Fibroblast of lung (primary cell): ENCODE results near the gene PHIP. TPM values are rescaled to one million over a fixed set of nuclear protein-coding genes. Genes with fewer than 3 reads are reported as not detected.
"Not testable (repeated sequence)": the region's sequence is repeated elsewhere in the genome, so short reads cannot be mapped to it uniquely, and the experiment has no call there.

Source experiments
- DNase-seq, 2 donors: peaks; one replicate each; pipeline versions ENCODE4 v3.0.0 to v3.0.0-alpha.2; 2010; ENCODE audit warnings: low read depth in 2 of 2
- H2AFZ ChIP-seq: 2 replicates; pipeline ENCODE4 v1.5.1; 2012; ENCODE audit warnings: low read length, control low read depth, inconsistent platforms
- H3K27ac ChIP-seq: 2 replicates; pipeline ENCODE4 v1.5.1; 2011; ENCODE audit warnings: low read length, control low read depth; ENCODE audit not compliant: insufficient read depth
- H3K27me3 ChIP-seq: 2 replicates; pipeline ENCODE4 v1.5.1; 2011; ENCODE audit warnings: mild to moderate bottlenecking, low read length; ENCODE audit not compliant: control insufficient read depth, insufficient read depth
- H3K36me3 ChIP-seq: 2 replicates; pipeline ENCODE4 v1.5.1; 2011; ENCODE audit warnings: low read length; ENCODE audit not compliant: control insufficient read depth, insufficient read depth
- H3K4me1 ChIP-seq: 2 replicates; pipeline ENCODE4 v1.5.1; 2011; ENCODE audit warnings: low read length; ENCODE audit not compliant: control insufficient read depth, insufficient read depth; ENCODE audit errors: extremely low read depth
- H3K4me2 ChIP-seq: 2 replicates; pipeline ENCODE4 v1.5.1; 2011; ENCODE audit warnings: low read length, control low read depth; ENCODE audit not compliant: insufficient read depth; ENCODE audit errors: extremely low read depth
- H3K4me3 ChIP-seq, 4 experiments: fragments of 200-600 bp in 1 of 4; sonication (generic) in 1 of 4; replicated peaks in 1 of 4; 2 replicates each; pipeline ENCODE4 v1.5.1; 2011 to 2016; ENCODE audit warnings: low read length in 4 of 4, low read depth in 3 of 4, mild to moderate bottlenecking in 3 of 4, control low read depth in 2 of 4, inconsistent platforms in 1 of 4, mixed read lengths in 1 of 4; ENCODE audit not compliant: insufficient read depth in 1 of 4; ENCODE audit errors: control extremely low read depth in 1 of 4
- H3K79me2 ChIP-seq: 2 replicates; pipeline ENCODE4 v1.5.1; 2012; ENCODE audit warnings: mild to moderate bottlenecking, low read length, inconsistent platforms; ENCODE audit not compliant: control insufficient read depth, insufficient read depth
- H3K9ac ChIP-seq: 2 replicates; pipeline ENCODE4 v1.5.1; 2011; ENCODE audit warnings: mild to moderate bottlenecking, low read length, control low read depth; ENCODE audit not compliant: insufficient read depth
- H3K9me3 ChIP-seq: 2 replicates; pipeline ENCODE4 v1.5.1; 2012; ENCODE audit warnings: low read depth, low read length; ENCODE audit not compliant: control insufficient read depth, insufficient read depth
- H4K20me1 ChIP-seq: 2 replicates; pipeline ENCODE4 v1.5.1; 2011; ENCODE audit warnings: low read length; ENCODE audit not compliant: control insufficient read depth, insufficient read depth; ENCODE audit errors: extremely low read depth
- EZH2 ChIP-seq: IDR thresholded peaks from 2 replicates; pipeline ENCODE4 v1.5.1; 2012; ENCODE audit warnings: low read length, control low read depth, mild to moderate bottlenecking; ENCODE audit errors: missing control alignments
- polyA plus RNA-seq, 2 donors: library from polyadenylated mRNA; depleted of rRNA in 1 of 2; stranded (reverse) in 1 of 2; unstranded in 1 of 2; fragments of >200 nt; gene quantifications; 2 replicates each; pipeline ENCODE4 v1.2.1, GENCODE V29; 2011 to 2012; ENCODE audit warnings: missing spikeins in 1 of 2
- total RNA-seq: library from RNA; depleted of rRNA; stranded (reverse); fragments of >200 nt; gene quantifications from 2 replicates; pipeline ENCODE4 v1.2.1, GENCODE V29; 2014
- TF ChIP-seq, protein P1 (sequence below), 2 donors: IDR thresholded peaks in 1 of 2; conservative IDR thresholded peaks in 1 of 2; 1 replicate in 1 of 2; 2 replicates in 1 of 2; pipeline ENCODE4 v1.5.1; 2011 to 2012; ENCODE audit warnings: low read length in 2 of 2, control low read depth in 1 of 2, inconsistent platforms in 1 of 2, low read depth in 1 of 2, mild to moderate bottlenecking in 1 of 2

The PHIP gene
- total and polyA plus RNA-seq, 2 donors (not counting 1 experiment from before 2014, with no cell fraction given), result 6.7 to 26.1 TPM

DNA sequence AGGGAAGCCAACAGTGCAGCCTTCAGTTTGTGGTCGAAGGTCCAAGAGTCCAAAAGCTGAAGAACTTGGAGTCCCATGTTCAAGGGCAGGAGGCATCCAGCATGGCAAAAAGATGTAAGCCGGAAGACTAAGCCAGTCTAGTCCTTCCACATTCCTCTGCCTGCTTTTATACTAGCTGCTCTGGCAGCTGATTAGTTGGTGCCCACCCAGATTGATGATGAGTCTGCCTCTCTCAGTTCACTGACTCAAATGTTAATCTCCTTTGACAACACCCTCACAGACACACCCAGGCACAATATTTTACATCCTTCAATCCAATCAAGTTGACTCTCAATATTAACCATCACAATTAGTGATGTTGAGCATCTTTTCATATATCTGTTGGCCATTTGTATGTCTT, 23.1 kb upstream of the PHIP start:
- no peaks in the 10 kb centered on the region for H3K9me3 ChIP-seq
- no peaks in the 10 kb centered on the region for H3K4me1 ChIP-seq
- H3K79me2 ChIP-seq, result no peaks in the 10 kb centered on the region
- H3K27ac ChIP-seq, result no peak overlapping the region
- H3K4me2 ChIP-seq, result no peak overlapping the region
- H3K36me3 ChIP-seq, result no peaks in the 10 kb centered on the region
- TF ChIP-seq EZH2, result no peak
- TF ChIP-seq, protein P1, sequence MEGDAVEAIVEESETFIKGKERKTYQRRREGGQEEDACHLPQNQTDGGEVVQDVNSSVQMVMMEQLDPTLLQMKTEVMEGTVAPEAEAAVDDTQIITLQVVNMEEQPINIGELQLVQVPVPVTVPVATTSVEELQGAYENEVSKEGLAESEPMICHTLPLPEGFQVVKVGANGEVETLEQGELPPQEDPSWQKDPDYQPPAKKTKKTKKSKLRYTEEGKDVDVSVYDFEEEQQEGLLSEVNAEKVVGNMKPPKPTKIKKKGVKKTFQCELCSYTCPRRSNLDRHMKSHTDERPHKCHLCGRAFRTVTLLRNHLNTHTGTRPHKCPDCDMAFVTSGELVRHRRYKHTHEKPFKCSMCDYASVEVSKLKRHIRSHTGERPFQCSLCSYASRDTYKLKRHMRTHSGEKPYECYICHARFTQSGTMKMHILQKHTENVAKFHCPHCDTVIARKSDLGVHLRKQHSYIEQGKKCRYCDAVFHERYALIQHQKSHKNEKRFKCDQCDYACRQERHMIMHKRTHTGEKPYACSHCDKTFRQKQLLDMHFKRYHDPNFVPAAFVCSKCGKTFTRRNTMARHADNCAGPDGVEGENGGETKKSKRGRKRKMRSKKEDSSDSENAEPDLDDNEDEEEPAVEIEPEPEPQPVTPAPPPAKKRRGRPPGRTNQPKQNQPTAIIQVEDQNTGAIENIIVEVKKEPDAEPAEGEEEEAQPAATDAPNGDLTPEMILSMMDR (conservative IDR thresholded peaks at IDR 0.05 in 1 of 2, IDR thresholded peaks at IDR 0.05 in 1 of 2; ENCODE audit: low read depth in 1 of 2, low read length in 2 of 2), result no peak
- H2AFZ ChIP-seq, result no peak overlapping the region
- no peaks in the 10 kb centered on the region for H3K27me3 ChIP-seq
- H3K4me3 ChIP-seq, result no peak overlapping the region
- DNase-seq, result no peak
- H4K20me1 ChIP-seq, result no peaks in the 10 kb centered on the region
- no peak overlapping the region for H3K9ac ChIP-seq

DNA sequence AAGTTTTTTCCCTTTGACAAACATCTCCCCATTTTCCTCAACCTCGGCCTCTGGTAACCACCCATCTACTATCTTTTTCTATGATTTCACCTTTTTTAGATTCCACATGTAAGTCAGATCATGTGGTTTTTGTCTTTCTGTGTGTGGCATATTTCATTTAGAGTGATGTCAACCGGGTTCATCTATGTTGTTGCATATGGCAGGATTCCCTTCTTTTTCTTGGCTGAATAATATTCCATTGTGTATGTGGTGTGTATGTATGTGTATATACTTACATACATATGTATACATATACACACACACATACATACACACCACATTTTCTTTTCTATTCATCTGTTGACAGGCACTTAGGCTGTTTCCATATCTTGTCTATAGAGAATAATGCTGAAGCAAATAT, 22.2 kb upstream of the PHIP start:
- Histone ChIP-seq H3K36me3 (no peaks in the 10 kb centered on the region), H4K20me1 (no peaks in the 10 kb centered on the region), H3K9me3 (no peaks in the 10 kb centered on the region), H3K4me2 (no peak overlapping the region), H3K4me3 (no peak overlapping the region), H3K27me3 (no peaks in the 10 kb centered on the region), H3K79me2 (no peaks in the 10 kb centered on the region), H3K4me1 (no peaks in the 10 kb centered on the region), H2AFZ (no peak overlapping the region), H3K27ac (no peak overlapping the region), H3K9ac (no peak overlapping the region)
- TF ChIP-seq, protein P1 (conservative IDR thresholded peaks at IDR 0.05 in 1 of 2, IDR thresholded peaks at IDR 0.05 in 1 of 2; ENCODE audit: low read depth in 1 of 2, low read length in 2 of 2), result no peak
- TF ChIP-seq EZH2, result no peak
- DNase-seq, result no peak

DNA sequence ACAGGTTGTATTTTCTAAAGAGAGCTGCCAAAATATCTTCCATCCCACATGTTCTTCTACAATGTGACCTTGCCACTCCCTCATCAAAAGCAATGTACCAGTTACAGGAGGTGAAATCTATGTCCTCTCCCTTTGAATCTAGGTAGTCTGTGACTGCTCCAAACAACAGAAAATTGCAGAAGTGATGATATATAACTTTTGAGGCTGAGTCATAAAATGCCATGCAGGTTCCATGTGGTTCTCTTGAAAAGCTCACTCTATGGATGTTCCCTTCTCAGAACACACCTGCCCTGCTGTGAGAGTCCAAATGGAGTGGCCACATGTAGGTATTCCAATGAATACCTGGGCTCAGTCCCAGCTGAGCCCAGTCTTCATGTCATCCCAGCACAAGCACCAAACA, 16.9 kb upstream of the PHIP start:
- Histone ChIP-seq H3K36me3 (no peaks in the 10 kb centered on the region), H3K9ac (no peak overlapping the region), H3K27me3 (no peaks in the 10 kb centered on the region), H3K4me1 (no peaks in the 10 kb centered on the region), H4K20me1 (no peaks in the 10 kb centered on the region), H3K4me3 (no peak overlapping the region), H3K79me2 (no peaks in the 10 kb centered on the region), H3K9me3 (no peaks in the 10 kb centered on the region), H2AFZ (no peak overlapping the region), H3K27ac (no peak overlapping the region), H3K4me2 (no peak overlapping the region)
- no peak for TF ChIP-seq EZH2
- TF ChIP-seq, protein P1 (conservative IDR thresholded peaks at IDR 0.05 in 1 of 2, IDR thresholded peaks at IDR 0.05 in 1 of 2; ENCODE audit: low read depth in 1 of 2, low read length in 2 of 2), result no peak
- no peak for DNase-seq

DNA sequence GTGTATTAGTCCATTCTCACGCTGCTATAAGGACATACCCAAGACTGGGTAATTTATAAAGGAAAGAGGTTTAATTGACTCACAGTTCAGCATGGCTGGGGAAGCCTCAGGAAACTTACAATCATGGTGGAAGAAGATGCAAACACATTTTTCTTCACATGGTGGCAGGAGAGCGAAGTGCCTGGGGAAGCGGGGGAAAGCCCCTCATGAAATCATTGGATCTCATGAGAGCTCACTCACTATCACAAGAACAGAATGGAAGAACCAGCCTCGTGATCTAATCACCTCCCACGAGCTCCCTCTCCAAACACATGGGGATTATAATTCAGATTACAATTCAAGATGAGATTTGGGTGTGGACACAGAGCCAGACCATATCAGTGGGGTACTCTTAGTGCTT, 13.7 kb upstream of the PHIP start:
- not testable (repeated sequence) for H3K4me3 ChIP-seq, H3K4me2 ChIP-seq, H4K20me1 ChIP-seq, H3K36me3 ChIP-seq, H2AFZ ChIP-seq, H3K27ac ChIP-seq, H3K9me3 ChIP-seq, H3K9ac ChIP-seq, H3K79me2 ChIP-seq, DNase-seq, H3K4me1 ChIP-seq, H3K27me3 ChIP-seq
